NCI-H2107 treated with DMSO at 0.1 percent for 48 hours (cell line): ENCODE results near the gene IFNGR1.

ENCODE experiments used
- DNase-seq: peaks from one replicate; lab custom pipeline; 2025; ENCODE audit not compliant: unreplicated experiment; lab: John Stamatoyannopoulos, UW

IFNGR1 gene

DNA sequence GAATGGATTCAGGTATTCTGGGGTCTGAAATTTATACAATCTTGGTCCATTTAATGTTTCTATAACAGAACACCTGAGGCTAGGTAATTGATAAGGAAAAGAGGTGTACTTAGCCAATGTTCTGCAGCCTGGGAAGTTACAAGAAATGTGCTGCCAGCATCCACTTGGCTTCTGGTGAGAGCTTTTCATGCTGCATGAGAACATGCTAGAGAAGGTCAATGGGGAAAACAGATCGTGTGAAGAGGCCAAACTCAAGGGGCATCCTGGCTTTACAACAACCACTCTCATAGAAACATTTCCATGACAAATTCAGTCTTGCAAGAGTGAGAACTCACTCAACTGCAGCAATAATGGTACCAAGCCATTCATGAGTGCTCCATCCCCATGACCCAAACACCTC lies 62.5 kb downstream of the IFNGR1 start:
- DNase-seq = no peak

DNA sequence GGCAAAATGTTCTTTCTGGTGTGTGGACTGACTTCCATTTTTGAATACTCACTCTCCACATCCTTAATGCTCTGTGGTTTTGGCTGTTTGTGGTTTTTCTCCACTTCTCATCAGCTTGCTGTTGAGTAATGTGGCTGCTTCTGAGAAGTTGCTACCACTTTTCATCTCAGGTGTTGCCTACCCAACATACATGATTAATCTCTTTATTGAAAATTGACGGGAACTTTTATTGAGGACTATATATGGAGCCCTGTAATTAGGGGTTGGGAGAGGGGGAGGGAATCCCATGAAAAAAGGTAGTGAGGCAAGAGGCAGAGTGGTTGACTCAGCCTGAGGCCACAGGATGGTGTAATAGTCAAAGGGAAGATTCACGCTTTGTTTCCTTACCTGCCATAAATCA lies 63.4 kb downstream of the IFNGR1 start:
- no peak for DNase-seq

DNA sequence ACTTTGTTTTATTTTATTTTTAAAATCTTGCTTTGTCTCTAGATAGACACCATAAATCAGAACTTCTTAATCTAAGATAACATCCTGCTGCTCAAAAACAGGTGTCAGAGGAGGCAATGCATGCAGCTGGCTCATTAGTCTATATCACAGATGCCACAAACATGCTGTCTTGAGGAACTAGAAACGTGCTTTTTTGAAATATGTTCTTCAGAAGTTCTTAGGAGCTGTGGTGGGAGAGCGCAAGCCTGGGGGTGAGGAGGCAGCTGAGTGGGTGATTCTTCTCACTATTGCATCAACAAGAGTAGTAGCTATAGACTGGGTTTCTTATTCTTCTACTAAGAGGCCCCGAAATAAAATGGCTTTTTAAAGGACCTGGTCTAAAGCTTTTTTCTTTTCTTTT lies 69.1 kb downstream of the IFNGR1 start:
- no peak for DNase-seq

DNA sequence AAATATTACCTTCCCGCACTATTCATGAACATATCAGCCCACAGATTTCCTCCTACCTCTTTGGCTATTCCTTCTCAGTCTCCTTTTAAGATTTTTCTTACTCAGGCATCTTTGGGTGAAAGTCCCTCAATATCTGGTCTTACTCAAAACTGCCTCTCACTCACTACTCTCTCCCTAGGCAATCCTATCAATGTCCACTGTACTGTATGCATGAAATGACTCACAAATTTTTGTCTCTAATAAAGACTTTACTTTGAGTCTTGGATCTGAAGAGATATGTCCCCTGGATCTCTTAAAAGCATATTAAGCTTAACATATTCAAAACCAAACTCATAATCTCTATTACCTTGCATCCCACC lies 70.2 kb downstream of the IFNGR1 start:
- no peak for DNase-seq

DNA sequence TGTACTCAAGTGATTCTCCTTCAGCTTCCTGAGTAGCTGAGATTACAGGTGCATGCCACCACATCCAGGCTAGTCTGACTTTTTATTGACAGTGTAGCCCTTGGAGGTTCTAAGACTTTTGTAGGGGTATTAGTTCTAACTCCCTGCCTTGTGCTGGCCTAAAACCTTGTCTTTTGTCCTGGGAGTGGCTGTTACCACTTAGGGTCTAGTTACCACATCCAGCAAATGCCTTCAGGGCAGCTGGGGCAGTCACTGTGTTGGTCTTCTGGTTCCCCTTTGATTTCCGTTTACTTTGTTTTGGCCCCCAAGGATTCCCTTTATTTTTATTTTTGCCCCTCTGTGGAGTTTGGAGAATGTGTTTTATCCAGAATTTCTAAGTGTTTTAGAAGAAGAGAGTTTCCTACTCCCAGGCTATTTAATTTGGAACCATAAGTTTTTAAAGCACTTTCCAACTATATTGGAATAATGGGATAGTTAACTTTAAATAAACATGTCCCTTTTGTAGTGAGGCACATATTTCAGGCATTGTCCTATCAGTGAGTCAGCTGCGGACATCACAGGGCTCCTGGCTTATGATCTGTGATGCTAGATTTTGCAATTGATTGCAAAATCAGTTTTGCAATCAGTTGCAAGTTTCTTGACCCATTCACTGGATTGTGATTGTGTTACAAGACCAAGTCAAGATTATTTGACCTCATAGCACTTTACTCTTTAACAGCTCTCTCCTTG lies 70.7 kb downstream of the IFNGR1 start:
- DNase-seq = no peak
